ENCODE results near the gene GATAD2A.

GATAD2A gene

DNA sequence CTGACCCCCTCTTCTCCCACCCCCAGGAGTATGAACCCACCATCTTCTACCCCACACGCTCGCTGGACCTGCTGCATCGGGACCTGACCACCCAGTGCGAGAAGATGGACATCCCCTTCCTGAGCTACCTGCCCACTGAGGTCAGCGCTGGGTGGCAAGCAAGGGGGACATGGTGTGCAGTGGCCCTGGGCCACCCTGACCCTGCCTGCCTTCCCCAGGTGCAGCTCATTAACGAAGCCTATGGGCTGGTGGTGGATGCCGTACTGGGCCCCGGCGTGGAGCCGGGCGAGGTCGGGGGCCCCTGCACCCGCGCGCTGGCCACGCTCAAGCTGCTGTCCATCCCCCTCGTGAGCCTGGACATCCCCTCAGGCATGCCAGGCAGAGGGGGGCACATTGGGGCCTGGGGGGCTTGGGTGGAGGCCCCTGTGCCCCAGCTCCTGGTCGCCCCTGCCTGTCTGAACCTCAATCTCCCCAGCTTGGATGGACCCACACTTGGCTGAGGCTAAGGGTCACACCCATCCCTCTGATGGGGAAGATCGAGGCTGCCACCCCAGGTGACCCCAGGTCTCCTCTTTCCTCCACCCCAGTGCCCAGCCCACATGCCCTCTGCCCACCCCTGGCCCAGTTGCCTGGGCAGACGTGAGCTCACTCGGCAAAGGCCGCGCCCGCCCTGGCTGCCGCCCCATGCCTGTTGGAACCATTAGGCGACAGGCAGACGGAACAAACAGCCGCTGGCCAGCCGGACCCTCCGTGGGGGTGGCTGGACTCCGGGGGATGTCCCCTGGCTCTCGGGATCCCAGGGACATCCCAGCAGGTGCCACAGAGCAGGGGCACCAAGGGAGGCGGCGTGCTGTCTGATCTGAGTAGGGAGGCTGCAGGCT is 130.1 kb downstream of the GATAD2A start:
- no peak for TF ChIP-seq TAF1 (IDR thresholded peaks at IDR 0.05; ENCODE audit: borderline replicate concordance, low read depth, low read length)
- no peak for TF ChIP-seq POLR2AphosphoS5 (IDR thresholded peaks at IDR 0.05; ENCODE audit: low read depth, low read length)
- TF ChIP-seq POLR2A (IDR thresholded peaks at IDR 0.05; ENCODE audit: low read depth, low read length): no peak
- DNase-seq (ENCODE audit: insufficient read length) (no peak), FAIRE-seq (no peak)

DNA sequence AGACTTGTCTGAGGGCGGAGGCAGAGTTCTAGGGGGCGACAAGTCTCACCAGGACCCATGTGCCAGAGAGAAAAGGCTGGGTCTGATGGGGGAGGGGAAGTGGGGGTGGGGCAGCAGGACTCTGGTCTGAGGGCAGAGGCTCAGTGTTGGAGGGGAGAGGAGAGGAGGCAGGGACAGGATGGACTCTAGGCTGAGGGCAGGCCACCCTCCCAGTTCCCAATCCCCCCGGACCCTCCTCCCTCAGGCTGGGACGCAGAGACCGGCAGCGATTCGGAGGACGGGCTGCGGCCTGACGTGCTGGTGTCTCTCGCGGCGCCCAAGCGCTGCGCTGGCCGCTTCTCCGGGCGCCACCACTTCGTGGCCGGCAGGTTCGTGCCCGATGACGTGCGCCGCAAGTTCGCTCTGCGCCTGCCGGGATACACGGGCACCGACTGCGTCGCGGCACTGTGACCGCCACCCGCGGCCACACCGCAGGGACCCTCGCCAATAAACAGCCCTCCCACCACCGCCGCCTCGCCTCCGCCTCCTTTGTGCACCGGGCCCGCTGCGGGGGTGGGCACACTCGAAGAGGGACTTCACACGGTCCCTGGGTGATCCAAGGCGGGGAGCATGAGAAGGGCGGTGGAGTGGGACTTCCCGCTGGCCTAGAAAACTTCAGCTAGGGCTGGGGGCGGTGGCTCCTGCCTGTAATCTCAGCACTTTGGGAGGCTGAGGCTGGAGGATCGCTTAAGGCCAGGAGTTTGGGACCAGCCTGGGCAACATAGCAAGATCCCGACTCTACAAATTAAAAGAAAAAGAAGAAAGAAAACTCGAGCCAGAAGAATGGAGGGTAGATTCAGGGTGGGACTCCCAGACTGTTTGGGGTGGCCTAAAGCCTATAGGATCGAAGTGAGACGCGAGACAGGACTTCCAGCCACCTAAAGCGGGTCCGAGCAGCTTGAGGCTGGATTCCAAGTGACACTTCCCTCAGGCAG is 131.9 kb downstream of the GATAD2A start:
- no peak for TF ChIP-seq POLR2A (IDR thresholded peaks at IDR 0.05; ENCODE audit: low read depth, low read length)
- DNase-seq (ENCODE audit: insufficient read length): no peak
- no peak for FAIRE-seq

DNA sequence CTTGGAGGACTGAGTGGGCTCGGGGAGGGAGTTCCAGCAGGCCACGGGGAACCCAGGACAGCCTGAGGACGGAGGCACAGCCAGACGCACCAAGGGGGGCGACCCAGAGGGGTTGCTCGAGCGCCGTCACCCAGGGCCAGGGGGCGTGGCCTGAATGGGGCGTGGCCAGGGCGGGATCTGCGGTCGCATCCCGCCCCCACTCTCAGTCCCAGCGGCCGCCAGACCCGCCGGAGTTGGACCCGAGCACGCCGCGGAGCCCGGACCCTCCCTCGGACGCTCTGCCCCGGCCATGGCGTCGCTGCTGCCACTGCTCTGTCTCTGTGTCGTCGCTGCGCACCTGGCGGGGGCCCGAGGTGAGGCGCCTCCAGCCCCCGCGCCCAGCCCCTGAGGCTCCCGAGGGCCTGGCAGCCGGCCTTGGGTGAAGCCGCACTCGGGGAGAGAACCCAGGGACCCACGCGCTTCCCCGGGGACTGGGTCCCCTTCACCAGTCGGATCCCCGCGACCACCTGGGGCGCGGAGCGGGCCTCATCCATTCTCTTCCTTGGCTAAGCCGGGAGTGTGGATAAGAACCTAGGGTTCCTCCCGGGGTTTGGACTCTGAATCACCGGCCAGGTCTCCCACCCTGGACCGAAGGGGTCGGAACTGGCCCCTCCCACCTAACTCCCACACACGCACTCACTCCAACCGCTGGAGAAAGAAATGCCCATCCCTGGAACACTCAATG is 132.7 kb downstream of the GATAD2A start, which contains the start of gene CILP2:
CILP2 (plus strand) TSS at position 205 of the 724 bp plus-strand sequence; CDS start at position 290, 85 bp downstream.
- peak; percentile 44 for FAIRE-seq
- DNase-seq (ENCODE audit: insufficient read length): no peak
- TF ChIP-seq POLR2AphosphoS5 (IDR thresholded peaks at IDR 0.05; ENCODE audit: low read depth, low read length) (no peak), TAF1 (IDR thresholded peaks at IDR 0.05; ENCODE audit: borderline replicate concordance, low read depth, low read length) (no peak), POLR2A (IDR thresholded peaks at IDR 0.05; ENCODE audit: low read depth, low read length) (no peak)

DNA sequence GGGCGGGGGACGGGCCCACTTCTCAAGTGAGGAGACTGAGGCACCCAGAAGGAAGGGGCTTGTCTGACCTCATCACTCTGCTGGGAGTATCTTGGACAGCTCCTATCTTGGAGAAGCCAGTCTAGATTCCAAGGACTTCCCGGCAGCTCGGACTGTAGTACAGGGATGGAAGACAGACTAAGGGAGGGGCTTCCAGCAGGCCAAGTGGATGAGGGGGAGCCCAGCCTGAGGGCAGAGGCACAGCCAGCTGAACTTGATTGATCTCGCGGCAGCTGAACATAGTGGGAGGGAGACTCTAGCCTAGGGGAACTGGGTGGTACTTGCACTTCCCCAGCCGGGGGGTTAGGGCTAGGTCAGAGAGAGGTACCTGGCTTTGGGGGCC is 133.3 kb downstream of the GATAD2A start:
- TF ChIP-seq POLR2AphosphoS5 (IDR thresholded peaks at IDR 0.05; ENCODE audit: low read depth, low read length) (no peak), TAF1 (IDR thresholded peaks at IDR 0.05; ENCODE audit: borderline replicate concordance, low read depth, low read length) (no peak), POLR2A (IDR thresholded peaks at IDR 0.05; ENCODE audit: low read depth, low read length) (no peak)
- no peak for FAIRE-seq
- no peak for DNase-seq (ENCODE audit: insufficient read length)

DNA sequence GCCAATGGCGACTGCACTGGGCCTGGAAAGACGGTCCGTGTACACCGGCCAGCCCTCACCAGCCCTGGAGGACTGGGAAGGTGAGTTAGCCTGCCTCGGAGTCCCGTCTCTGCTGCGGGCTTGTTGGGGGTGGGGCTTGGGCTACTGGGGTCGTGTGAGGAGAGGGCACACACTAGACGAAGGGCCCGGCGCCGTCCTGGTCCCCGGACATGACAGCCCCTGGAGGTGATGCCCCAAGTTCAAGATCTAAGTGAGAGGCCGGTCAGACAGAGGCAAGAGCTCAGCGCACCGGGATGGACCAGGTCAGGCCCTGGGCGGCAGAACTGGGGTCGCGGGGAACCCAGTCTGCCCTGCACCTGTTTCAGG is 134.2 kb downstream of the GATAD2A start:
- TF ChIP-seq TAF1 (IDR thresholded peaks at IDR 0.05; ENCODE audit: borderline replicate concordance, low read depth, low read length): no peak
- TF ChIP-seq POLR2A (IDR thresholded peaks at IDR 0.05; ENCODE audit: low read depth, low read length): no peak
- TF ChIP-seq POLR2AphosphoS5 (IDR thresholded peaks at IDR 0.05; ENCODE audit: low read depth, low read length): no peak
- DNase-seq (ENCODE audit: insufficient read length) (no peak), FAIRE-seq (no peak)

DNA sequence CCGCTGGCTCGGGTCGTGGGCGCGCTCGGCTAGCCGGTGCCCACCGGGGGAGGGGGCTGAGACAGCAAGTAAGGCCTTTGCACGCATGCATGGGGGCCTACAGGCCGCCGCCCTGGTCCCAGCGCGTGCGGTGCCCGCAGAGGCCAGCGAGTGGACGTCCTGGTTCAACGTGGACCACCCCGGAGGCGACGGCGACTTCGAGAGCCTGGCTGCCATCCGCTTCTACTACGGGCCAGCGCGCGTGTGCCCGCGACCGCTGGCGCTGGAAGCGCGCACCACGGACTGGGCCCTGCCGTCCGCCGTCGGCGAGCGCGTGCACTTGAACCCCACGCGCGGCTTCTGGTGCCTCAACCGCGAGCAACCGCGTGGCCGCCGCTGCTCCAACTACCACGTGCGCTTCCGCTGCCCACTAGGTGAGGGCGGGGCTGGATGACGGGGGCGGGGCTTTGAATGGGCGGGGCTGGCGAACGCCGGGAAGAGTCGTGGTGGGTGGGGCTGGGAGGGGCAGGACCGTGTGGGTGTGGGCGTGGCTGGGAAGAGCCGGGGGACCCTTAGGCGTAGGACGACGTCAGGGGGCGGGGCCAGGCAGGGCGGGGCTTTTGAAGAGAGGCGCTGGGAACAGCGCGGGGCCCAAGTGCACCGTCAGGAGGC is 134.7 kb downstream of the GATAD2A start:
- FAIRE-seq: no peak

DNA sequence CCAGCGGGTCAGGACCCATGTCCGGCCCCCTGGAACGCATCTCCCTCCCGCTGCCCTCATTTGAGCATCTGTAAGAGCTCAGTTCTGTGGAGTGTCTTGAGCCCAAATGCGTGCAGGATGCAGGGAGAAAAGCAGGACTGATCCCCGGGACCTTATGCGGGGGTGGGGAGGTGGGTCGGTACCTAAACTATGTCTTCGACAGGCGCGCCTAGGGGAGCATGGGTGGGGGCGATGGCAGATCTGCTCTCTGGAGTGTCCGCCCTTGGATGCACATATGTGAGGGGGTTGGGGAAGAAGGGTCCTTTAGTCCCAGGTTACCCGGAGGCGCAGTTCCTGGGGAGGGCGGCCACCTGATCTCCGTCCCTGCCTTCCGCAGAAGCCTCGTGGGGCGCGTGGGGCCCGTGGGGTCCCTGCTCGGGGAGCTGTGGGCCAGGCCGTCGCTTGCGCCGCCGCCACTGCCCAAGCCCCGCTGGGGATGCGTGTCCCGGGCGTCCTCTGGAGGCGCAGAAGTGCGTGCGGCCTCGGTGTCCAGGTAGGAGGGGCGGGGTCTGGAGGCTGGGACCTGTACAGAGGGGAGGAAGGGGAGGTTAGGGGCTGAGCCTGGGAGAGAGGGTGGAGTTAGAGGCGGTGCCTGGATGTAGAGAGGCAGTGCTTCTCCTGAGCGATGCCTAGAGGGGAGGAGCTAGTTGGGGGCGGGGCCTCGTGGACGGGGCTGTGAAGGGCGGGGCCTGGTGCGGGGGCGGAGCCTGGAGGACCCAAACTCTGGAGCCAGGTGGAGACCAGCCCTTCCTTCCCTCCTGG is 135.4 kb downstream of the GATAD2A start:
- FAIRE-seq: peak; percentile 78
- DNase-seq (ENCODE audit: insufficient read length): peak; percentile 76
- TF ChIP-seq TAF1 (IDR thresholded peaks at IDR 0.05; ENCODE audit: borderline replicate concordance, low read depth, low read length): no peak
- no peak for TF ChIP-seq POLR2AphosphoS5 (IDR thresholded peaks at IDR 0.05; ENCODE audit: low read depth, low read length)
- TF ChIP-seq POLR2A (IDR thresholded peaks at IDR 0.05; ENCODE audit: low read depth, low read length): no peak

More for the DNA sequence above, 134.7 kb downstream of the GATAD2A start:
- no peak for DNase-seq (ENCODE audit: insufficient read length)
- TF ChIP-seq TAF1 (IDR thresholded peaks at IDR 0.05; ENCODE audit: borderline replicate concordance, low read depth, low read length) (no peak), POLR2AphosphoS5 (IDR thresholded peaks at IDR 0.05; ENCODE audit: low read depth, low read length) (no peak), POLR2A (IDR thresholded peaks at IDR 0.05; ENCODE audit: low read depth, low read length) (no peak)

DNA sequence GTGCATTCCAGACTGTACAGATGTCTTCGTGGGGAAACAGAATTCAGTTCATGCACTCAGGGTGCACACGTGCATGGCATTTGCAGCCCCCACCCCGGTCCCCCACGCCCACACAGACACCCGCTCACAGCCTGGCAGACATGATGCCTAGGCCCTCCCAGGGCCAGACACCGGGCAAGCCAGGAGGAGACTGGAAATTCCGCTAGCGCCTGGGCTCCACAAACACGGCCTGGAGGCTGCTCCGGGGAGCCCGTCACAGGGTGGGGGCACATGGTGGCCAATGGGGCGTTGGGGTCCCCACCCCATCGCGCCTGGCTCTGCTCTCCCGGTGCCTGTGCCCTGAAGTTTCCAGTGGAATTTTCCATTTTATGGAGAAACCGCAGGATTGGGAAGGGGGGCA is 136.1 kb downstream of the GATAD2A start:
- DNase-seq (ENCODE audit: insufficient read length) (no peak), FAIRE-seq (no peak)
- TF ChIP-seq POLR2A (IDR thresholded peaks at IDR 0.05; ENCODE audit: low read depth, low read length) (no peak), POLR2AphosphoS5 (IDR thresholded peaks at IDR 0.05; ENCODE audit: low read depth, low read length) (no peak), TAF1 (IDR thresholded peaks at IDR 0.05; ENCODE audit: borderline replicate concordance, low read depth, low read length) (no peak)

DNA sequence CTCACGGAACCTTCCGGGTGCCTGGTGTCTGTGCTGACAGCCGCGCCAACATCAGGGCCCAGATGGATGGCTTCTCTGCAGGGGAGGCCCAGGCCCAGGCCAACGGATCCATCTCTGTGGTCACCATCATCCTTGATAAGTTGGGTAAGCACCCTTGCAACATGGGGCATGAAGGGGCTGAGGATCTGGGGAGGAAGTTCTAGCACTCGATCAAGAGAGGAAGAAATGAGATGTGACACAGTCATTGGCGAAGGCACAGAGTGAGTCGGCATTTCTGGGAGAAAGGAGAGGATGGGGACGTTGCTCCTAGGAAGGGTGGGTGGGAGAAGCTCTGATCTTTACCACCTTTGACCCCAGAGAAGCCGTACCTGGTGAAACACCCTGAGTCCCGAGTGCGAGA is 137.0 kb downstream of the GATAD2A start:
- DNase-seq (ENCODE audit: insufficient read length) (no peak), FAIRE-seq (no peak)
- TF ChIP-seq TAF1 (IDR thresholded peaks at IDR 0.05; ENCODE audit: borderline replicate concordance, low read depth, low read length): no peak
- no peak for TF ChIP-seq POLR2AphosphoS5 (IDR thresholded peaks at IDR 0.05; ENCODE audit: low read depth, low read length)
- no peak for TF ChIP-seq POLR2A (IDR thresholded peaks at IDR 0.05; ENCODE audit: low read depth, low read length)

DNA sequence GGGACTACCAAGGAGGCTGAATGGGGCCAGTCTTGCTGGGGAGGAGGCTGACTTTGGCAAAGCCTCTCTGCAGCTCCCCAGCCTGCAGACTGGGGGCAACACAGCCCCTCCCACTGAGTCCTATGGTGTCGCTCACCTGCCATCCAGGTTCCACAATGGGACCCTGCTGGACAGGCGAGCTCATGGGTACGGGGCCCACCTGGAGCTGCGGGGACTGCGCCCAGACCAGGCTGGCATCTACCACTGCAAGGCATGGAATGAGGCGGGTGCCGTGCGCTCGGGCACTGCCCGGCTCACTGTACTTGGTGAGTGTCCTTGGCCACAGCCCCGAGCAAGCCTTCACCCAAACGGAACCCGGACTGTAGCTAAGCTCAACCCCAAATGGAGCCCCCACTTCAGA is 137.6 kb downstream of the GATAD2A start:
- TF ChIP-seq POLR2A (IDR thresholded peaks at IDR 0.05; ENCODE audit: low read depth, low read length): no peak
- TF ChIP-seq TAF1 (IDR thresholded peaks at IDR 0.05; ENCODE audit: borderline replicate concordance, low read depth, low read length): no peak
- no peak for TF ChIP-seq POLR2AphosphoS5 (IDR thresholded peaks at IDR 0.05; ENCODE audit: low read depth, low read length)
- no peak for FAIRE-seq
- no peak for DNase-seq (ENCODE audit: insufficient read length)
